WI38 (cell line): ENCODE results near the gene IMPDH1.
A peak's percentile ranks its signal among the peaks of the same experiment; 100 is the strongest.

Source experiments
- H3K4me3 ChIP-seq: 2 replicates; pipeline ENCODE4 v1.5.1; 2011; ENCODE audit warnings: low read depth, mild to moderate bottlenecking, control low read depth, low read length
- TF ChIP-seq, protein P1 (sequence below): IDR thresholded peaks from 2 replicates; pipeline ENCODE4 v1.5.1; 2012; ENCODE audit warnings: low read depth, mild to moderate bottlenecking, control low read depth, low read length

The IMPDH1 gene

DNA sequence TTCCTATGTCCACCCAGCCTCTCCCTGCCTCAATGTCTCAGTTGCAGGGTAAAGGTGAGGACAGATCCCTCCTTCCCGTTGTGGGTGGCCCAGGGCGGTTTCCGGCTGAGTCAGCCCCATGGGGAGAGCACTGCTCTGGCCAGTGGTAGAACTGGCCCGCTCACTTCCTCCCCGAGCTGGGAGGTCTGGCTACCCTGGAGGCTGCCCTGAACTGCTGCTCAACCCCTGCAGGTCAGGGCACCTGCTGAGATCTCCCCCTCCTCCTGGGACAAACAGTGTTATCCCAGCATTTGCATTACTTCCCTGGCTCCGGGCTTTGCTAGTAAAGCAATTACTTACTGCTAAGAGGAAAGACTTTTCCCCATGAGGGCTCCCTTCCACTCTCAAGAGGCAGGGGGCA lies 21.4 kb upstream of the IMPDH1 start:
- TF ChIP-seq, protein P1, sequence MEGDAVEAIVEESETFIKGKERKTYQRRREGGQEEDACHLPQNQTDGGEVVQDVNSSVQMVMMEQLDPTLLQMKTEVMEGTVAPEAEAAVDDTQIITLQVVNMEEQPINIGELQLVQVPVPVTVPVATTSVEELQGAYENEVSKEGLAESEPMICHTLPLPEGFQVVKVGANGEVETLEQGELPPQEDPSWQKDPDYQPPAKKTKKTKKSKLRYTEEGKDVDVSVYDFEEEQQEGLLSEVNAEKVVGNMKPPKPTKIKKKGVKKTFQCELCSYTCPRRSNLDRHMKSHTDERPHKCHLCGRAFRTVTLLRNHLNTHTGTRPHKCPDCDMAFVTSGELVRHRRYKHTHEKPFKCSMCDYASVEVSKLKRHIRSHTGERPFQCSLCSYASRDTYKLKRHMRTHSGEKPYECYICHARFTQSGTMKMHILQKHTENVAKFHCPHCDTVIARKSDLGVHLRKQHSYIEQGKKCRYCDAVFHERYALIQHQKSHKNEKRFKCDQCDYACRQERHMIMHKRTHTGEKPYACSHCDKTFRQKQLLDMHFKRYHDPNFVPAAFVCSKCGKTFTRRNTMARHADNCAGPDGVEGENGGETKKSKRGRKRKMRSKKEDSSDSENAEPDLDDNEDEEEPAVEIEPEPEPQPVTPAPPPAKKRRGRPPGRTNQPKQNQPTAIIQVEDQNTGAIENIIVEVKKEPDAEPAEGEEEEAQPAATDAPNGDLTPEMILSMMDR, result no peak
- H3K4me3 ChIP-seq, result no peak overlapping the region

DNA sequence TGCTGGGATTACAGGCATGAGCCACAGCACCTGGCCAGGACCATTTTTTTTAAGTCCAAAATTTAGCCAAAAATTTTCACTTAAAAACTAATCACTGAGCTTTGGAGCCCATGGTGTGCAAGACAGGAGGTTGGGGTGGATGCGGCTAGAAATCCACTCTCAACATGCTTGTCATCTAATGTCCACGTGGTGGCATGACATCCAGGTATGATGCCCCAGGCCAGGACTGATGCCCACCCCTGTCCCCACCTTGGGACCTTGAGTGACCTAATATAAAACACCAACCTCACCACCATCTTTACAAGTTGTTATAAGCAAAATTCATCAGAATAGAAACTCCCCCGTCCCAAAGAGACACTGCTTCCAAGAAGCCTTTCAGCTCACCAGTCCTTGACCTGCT lies 20.4 kb upstream of the IMPDH1 start:
- TF ChIP-seq, protein P1, result no peak
- H3K4me3 ChIP-seq, result no peak overlapping the region

DNA sequence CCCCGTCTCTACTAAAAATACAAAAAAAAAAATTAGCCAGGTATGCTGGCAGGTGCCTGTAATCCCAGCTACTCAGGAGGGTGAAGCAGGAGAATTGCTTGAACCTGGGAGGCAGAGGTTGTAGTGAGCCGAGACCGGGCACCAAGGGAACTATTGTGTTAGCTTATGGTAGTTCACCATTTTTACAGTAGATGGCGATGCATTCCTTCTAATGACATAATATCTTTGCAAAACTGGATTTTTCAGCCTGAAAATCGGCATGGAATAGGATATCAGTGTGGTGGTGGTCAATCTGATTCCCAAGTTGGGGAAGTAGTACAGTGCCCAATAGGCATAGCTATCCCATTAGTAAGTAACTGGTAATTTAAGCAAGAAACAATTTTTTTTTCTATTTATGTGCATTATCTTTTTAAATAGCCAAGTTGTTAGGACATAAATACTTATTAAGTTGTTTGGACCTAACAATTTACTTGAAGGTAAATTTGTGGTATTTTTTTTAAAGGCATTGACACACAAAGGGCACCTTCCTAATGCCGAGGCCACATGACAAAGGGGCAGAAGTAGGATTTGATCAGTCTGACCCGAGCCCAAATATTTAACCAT lies 17.6 kb upstream of the IMPDH1 start:
- TF ChIP-seq, protein P1, result peak; percentile 58
- H3K4me3 ChIP-seq, result no peak overlapping the region

DNA sequence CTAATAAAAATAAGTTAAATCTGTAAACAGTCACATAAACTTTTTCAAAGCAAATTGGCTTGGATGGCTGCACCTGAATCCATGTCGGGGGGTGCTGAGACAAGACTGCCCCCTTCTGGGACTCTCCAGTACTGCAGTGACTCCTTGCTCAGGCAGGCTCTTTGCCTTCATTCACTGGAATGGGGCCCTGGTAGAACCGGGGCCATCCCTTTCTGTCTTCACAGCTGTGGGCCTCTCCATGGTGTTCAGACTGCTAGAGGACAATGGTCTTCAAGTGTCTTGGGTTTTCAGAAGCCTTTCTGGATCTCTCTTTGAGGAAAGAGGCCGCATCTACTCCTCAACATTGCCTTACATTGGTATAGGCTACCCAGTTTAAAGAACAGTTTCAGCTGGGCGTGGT lies 16.1 kb upstream of the IMPDH1 start:
- no peak overlapping the region for H3K4me3 ChIP-seq
- TF ChIP-seq, protein P1, result peak; percentile 94

DNA sequence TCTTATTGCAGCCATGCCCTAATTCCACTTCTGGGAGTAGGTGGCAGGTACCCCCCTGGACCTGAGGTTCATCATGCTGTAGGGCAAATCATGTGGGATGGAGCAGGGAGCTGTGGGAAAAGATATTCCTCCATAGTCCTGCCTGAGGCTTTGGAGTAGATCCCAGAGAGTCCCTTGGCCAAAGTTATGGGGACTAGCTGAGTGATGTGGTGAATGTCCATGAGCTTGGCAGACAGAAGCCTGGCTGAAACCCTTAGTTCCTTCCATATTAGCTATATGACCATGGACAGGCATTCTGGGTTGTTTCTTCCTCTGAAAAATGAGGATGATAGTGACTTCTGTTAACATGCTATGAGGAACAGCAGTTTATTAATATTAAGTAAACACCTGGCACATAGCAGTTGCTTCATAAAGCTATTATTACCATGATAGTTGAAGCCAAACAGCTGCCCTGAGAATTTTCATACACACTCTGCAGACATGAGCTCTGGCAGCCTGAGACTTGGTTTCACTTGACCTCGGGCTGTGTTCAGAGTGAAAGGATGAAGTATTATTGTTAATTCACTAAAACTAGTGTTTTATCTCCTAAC lies 15.0 kb upstream of the IMPDH1 start:
- H3K4me3 ChIP-seq, result no peak overlapping the region
- TF ChIP-seq, protein P1, result no peak

DNA sequence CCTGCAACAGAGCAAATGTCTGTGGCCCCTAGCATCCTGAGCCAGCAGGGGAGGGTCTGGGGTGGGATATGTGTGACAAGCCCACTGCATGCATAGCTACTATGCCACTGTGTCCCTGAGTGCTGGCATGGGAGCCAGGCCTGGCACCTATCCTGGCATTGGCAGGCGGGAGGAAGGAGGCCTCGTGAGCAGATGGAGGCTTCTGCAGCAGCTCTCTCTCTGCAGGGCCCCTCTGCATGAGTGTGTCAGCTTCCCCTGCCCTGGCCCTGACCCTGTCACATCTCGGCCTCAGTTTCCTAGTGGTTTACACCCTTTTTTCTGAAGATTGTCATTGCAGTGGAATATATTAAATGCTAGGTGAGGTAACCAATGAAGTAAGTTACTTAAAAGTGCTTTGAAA lies 13.1 kb upstream of the IMPDH1 start:
- TF ChIP-seq, protein P1, result no peak
- no peak overlapping the region for H3K4me3 ChIP-seq

DNA sequence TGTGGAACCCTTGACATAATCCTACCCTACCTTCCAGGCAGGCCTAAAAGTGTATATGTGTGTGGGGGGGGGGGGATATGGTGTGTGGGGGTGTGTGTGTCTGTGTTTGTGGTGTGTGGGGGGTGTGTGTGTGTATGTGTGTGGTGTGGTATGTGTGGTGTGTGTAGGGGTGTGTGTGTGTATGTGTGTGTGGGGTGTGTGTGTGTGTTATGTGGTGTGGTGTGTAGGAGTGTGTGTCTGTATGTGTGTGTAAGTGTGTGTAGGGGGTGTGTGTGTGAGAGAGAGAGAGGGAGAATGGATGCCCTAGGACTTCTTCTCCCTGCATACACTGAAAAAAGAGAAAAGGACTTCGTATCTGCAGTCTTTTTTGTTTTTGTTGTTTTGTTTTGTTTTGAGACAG lies 12.3 kb upstream of the IMPDH1 start:
- H3K4me3 ChIP-seq, result no peak overlapping the region
- TF ChIP-seq, protein P1, result no peak
